K562 (cell line): ENCODE data around the gene TBRG1. TPM values are rescaled to one million over a fixed set of nuclear protein-coding genes. Genes with fewer than 3 reads are reported as not detected.

Experiments
- ARID2 ChIP-seq: fragments of 450-650 bp; IDR thresholded peaks from 2 replicates; pipeline ENCODE4 v1.6.1; 2017; ENCODE audit warnings: antibody characterized with exemption, mild to moderate bottlenecking
- CCAR2 ChIP-seq: fragments of 200-400 bp; formaldehyde crosslinking; IDR thresholded peaks from 2 replicates; pipeline ENCODE4 v1.6.1; 2017; ENCODE audit warnings: mild to moderate bottlenecking, low read depth, low read length
- CEBPZ ChIP-seq: fragments of 150-350 bp; IDR thresholded peaks from 2 replicates; pipeline ENCODE4 v1.6.1; 2014; ENCODE audit warnings: low read depth, mild to moderate bottlenecking, low read length, borderline replicate concordance
- EP300 ChIP-seq: IDR thresholded peaks from 2 replicates; pipeline ENCODE4 v1.6.1; 2012; ENCODE audit warnings: low read length, improper control_type of control experiment
- HDAC3 ChIP-seq: fragments of 450-650 bp; IDR thresholded peaks from 2 replicates; pipeline ENCODE4 v1.6.1; 2018; ENCODE audit warnings: borderline replicate concordance, mild to moderate bottlenecking, moderate library complexity; ENCODE audit not compliant: partially characterized antibody
- HDAC8 ChIP-seq: fragments of 450-650 bp; IDR thresholded peaks from 2 replicates; pipeline ENCODE4 v1.6.1; 2016; ENCODE audit warnings: mild to moderate bottlenecking, missing genetic modification characterization, moderate library complexity, missing compliant biosample characterization
- HNRNPLL ChIP-seq: fragments of 200-400 bp; formaldehyde crosslinking; IDR thresholded peaks from 2 replicates; pipeline ENCODE4 v1.6.1; 2017; ENCODE audit warnings: low read length, low read depth, mild to moderate bottlenecking; ENCODE audit not compliant: poor library complexity, severe bottlenecking
- MTA3 ChIP-seq: fragments of 450-650 bp; formaldehyde crosslinking; IDR thresholded peaks from 2 replicates; pipeline ENCODE4 v1.6.1; 2017; ENCODE audit warnings: mild to moderate bottlenecking, borderline replicate concordance
- NR0B1 ChIP-seq: fragments of 450-650 bp; IDR thresholded peaks from one replicate; pipeline ENCODE4 v1.6.1; 2018; ENCODE audit warnings: mild to moderate bottlenecking, moderate library complexity; ENCODE audit not compliant: partially characterized antibody
- NR2C2 ChIP-seq, 2 experiments: fragments of 200-800 bp in 1 of 2; sonication (Bioruptor generic) in 1 of 2; sonication (generic) in 1 of 2; formaldehyde crosslinking in 1 of 2; IDR thresholded peaks; 2 replicates each; pipeline versions ENCODE4 v1.6.1 to v1.8.0; 2016 to 2022; ENCODE audit warnings: mild to moderate bottlenecking in 1 of 2, missing compliant biosample characterization in 1 of 2, missing genetic modification characterization in 1 of 2, missing genetic modification reagents in 1 of 2
- RBM15 ChIP-seq: fragments of 200-400 bp; formaldehyde crosslinking; IDR thresholded peaks from 2 replicates; pipeline ENCODE4 v1.6.1; 2018; ENCODE audit warnings: mild to moderate bottlenecking, low read length, moderate library complexity; ENCODE audit not compliant: insufficient read depth
- SMAD1 ChIP-seq: fragments of 150-350 bp; IDR thresholded peaks from 2 replicates; pipeline ENCODE4 v1.6.1; 2014; ENCODE audit warnings: low read length, low read depth; ENCODE audit not compliant: partially characterized antibody
- SMARCA4 ChIP-seq: fragments of 450-650 bp; IDR thresholded peaks from 2 replicates; pipeline ENCODE4 v1.6.1; 2016
- TCF15 ChIP-seq: fragments of 250-450 bp; sonication (Bioruptor Pico); IDR thresholded peaks from 2 replicates; pipeline ENCODE4 v1.8.0; 2022; ENCODE audit warnings: moderate library complexity, mild to moderate bottlenecking, inconsistent platforms
- TEAD2 ChIP-seq: fragments of 450-650 bp; IDR thresholded peaks from 2 replicates; pipeline ENCODE4 v1.6.1; 2016; ENCODE audit warnings: missing genetic modification characterization, control low read depth, missing compliant biosample characterization
- TGIF2 ChIP-seq: sonication (generic); formaldehyde crosslinking; IDR thresholded peaks from 2 replicates; pipeline ENCODE4 v1.8.1; 2022; ENCODE audit warnings: mild to moderate bottlenecking, missing genetic modification reagents, moderate library complexity
- ZBTB34 ChIP-seq: fragments of 250-450 bp; sonication (Bioruptor Pico); IDR thresholded peaks from 2 replicates; pipeline ENCODE4 v1.8.0; 2021; ENCODE audit warnings: mild to moderate bottlenecking, moderate library complexity
- ZBTB8A ChIP-seq: fragments of 450-650 bp; IDR thresholded peaks from 2 replicates; pipeline ENCODE4 v1.6.1; 2018; ENCODE audit warnings: mild to moderate bottlenecking, moderate library complexity; ENCODE audit not compliant: partially characterized antibody
- ZNF507 ChIP-seq: conservative IDR thresholded peaks from 2 replicates; pipeline ENCODE4 v1.6.1; 2017; ENCODE audit warnings: missing genetic modification characterization, missing compliant biosample characterization
- ZNF79 ChIP-seq: fragments of 250-450 bp; sonication (Bioruptor Pico); IDR thresholded peaks from 2 replicates; pipeline ENCODE4 v1.4.0; 2020; ENCODE audit warnings: low read depth, mild to moderate bottlenecking, moderate library complexity
- polyA plus RNA-seq, 8 experiments: library from polyadenylated mRNA; depleted of rRNA in 4 of 8; stranded (reverse) in 5 of 8; unstranded in 3 of 8; fragments of >200 nt; fragmentation: Nextera tagmentation in 2 of 8; fragmentation: Illumina TruSeq in 1 of 8; extraction: Ambion mirVana in 2 of 8; extraction: Trizol in 1 of 8; gene quantifications; 2 replicates each; pipeline versions ENCODE4 v1.2.1 to v1.2.3, GENCODE V29; 2011 to 2014; ENCODE audit warnings: inconsistent platforms in 1 of 8, missing spikeins in 1 of 8
- total RNA-seq, 7 experiments: library from RNA; depleted of rRNA in 6 of 7; stranded (reverse); fragments of >200 nt in 6 of 7; fragmentation: Illumina TruSeq in 2 of 7; extraction: Trizol in 2 of 7; gene quantifications; 2 replicates each; pipeline versions ENCODE4 v1.2.1 to v1.2.3, GENCODE V29; 2011 to 2021; ENCODE audit warnings: low replicate concordance in 1 of 7

Gene TBRG1
- total and polyA plus RNA-seq, 9 of the 15 experiments (the other 6 are each of a cell fraction or from before 2014, with no cell fraction given) = 8.7 to 30.0 (median 20.2) TPM

- no peak for TF ChIP-seq NR0B1
- TF ChIP-seq HDAC3 = no peak
- TF ChIP-seq SMARCA4 = no peak
- TF ChIP-seq ZNF507 (tag) = no peak
- TF ChIP-seq ZBTB34 (CRISPR knock-in tag) = no peak
- peak; percentile 77 for TF ChIP-seq MTA3
- TF ChIP-seq TCF15 (CRISPR knock-in tag) = no peak
- TF ChIP-seq RBM15 = no peak
- no peak for TF ChIP-seq NR2C2 (CRISPR knock-in tag; IDR thresholded peaks at IDR 0.05)
- no peak for TF ChIP-seq NR2C2 (tag; IDR thresholded peaks at IDR 0.05)
- no peak for TF ChIP-seq HNRNPLL
- TF ChIP-seq CCAR2 = no peak
- TF ChIP-seq HDAC8 (tag) = no peak
- TF ChIP-seq SMAD1 = no peak
- TF ChIP-seq ZNF79 = no peak
- TF ChIP-seq TEAD2 (tag) = peak; percentile 55; the same call in 1 of the 2 replicates
- no peak for TF ChIP-seq CEBPZ
- TF ChIP-seq ZBTB8A = no peak
- TF ChIP-seq EP300 = no peak; the same call in 1 of the 2 replicates
- TF ChIP-seq ARID2 = 0 out of 2 replicates have a peak, but pooled peaks have one; percentile 41
- TF ChIP-seq TGIF2 (CRISPR knock-in tag) = no peak
These were observed 22.0 kb downstream of the TBRG1 start (continued) for GRCh38 chr11:124644426-124645280.
